Transverse colon (tissue), 4 donors: ENCODE data around the gene POTEJ.
"Not testable (repeated sequence)": the region's sequence is repeated elsewhere in the genome, so short reads cannot be mapped to it uniquely, and the experiment has no call there.

Experiments
- EP300 ChIP-seq: sonication (generic); formaldehyde crosslinking; IDR thresholded peaks from one replicate; pipeline ENCODE4 v1.6.1; 2017; ENCODE audit warnings: antibody characterized with exemption, low read depth
- POLR2A ChIP-seq: fragments of 450-650 bp; IDR thresholded peaks from one replicate; pipeline ENCODE4 v1.6.1; 2016; ENCODE audit warnings: antibody characterized with exemption, mild to moderate bottlenecking, moderate library complexity
- POLR2AphosphoS5 ChIP-seq, 3 donors: sonication (generic); formaldehyde crosslinking; IDR thresholded peaks; one replicate each; pipeline ENCODE4 v1.6.1; 2016; ENCODE audit warnings: antibody characterized with exemption in 3 of 3
- TF ChIP-seq, protein P1 (sequence below), 5 experiments: fragments of 200-600 bp in 3 of 5; fragments of 450-650 bp in 2 of 5; sonication (generic) in 3 of 5; IDR thresholded peaks; 1 replicate in 2 of 5; 2 replicates in 3 of 5; pipeline ENCODE4 v1.5.1; 2016 to 2017; ENCODE audit warnings: antibody characterized with exemption in 5 of 5, inconsistent platforms in 3 of 5, mild to moderate bottlenecking in 2 of 5, moderate library complexity in 1 of 5

DNA sequence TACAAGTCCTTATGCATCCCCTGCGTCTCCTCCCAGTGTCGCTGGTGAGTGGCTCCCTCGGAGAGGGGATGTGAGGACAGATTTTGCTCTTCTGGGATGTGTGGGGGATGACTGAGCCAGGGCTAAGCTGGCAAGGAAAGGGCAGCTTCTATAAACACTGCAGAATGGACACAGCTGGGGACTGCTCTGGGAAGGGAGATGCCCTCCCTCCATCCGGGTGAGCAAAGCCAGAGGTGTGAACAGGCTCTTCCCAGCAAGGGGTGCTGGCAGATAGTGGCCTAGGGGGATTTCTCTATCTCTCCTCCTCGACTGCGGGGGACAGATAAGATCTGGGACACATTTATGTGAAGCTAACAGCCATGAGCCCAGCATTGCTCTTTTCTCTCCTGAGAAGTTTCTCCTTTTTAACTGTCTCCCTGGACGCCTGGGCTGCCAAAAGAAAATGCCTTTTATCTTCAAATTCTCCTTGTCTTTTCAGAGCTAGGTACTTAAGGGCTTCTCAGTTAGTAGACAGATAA lies 20.3 kb upstream of the POTEJ start:
- TF ChIP-seq, protein P1, sequence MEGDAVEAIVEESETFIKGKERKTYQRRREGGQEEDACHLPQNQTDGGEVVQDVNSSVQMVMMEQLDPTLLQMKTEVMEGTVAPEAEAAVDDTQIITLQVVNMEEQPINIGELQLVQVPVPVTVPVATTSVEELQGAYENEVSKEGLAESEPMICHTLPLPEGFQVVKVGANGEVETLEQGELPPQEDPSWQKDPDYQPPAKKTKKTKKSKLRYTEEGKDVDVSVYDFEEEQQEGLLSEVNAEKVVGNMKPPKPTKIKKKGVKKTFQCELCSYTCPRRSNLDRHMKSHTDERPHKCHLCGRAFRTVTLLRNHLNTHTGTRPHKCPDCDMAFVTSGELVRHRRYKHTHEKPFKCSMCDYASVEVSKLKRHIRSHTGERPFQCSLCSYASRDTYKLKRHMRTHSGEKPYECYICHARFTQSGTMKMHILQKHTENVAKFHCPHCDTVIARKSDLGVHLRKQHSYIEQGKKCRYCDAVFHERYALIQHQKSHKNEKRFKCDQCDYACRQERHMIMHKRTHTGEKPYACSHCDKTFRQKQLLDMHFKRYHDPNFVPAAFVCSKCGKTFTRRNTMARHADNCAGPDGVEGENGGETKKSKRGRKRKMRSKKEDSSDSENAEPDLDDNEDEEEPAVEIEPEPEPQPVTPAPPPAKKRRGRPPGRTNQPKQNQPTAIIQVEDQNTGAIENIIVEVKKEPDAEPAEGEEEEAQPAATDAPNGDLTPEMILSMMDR (IDR thresholded peaks at IDR 0.05): not testable (repeated sequence)
- TF ChIP-seq POLR2AphosphoS5 (IDR thresholded peaks at IDR 0.05); POLR2A; EP300: not testable (repeated sequence)
